Pancreas (tissue), 10 donors: Measurements from ENCODE around the gene INPP5A. TPM values are rescaled to one million over a fixed set of nuclear protein-coding genes. Genes with fewer than 3 reads are reported as not detected.

Experiments used
- ATAC-seq, 4 donors: fragments of 200-7000 bp; cut with Tn5 transposase; one replicate each; pipeline versions ENCODE4 v1.8.0 to v1.9.1; 2020; ENCODE audit warnings: mild to moderate bottlenecking in 4 of 4, moderate library complexity in 4 of 4
- DNase-seq, 6 donors: peaks; one replicate each; pipeline ENCODE4 v3.0.0-alpha.2; 2020
- FAIRE-seq: peaks from 2 replicates; lab custom pipeline; 2012; peaks lifted over from hg19 to GRCh38; lab: Jason Lieb, UNC
- H3K27ac ChIP-seq, 4 donors: fragments of 200-600 bp; sonication (generic); 1 replicate in 3 of 4; 2 replicates in 1 of 4; pipeline versions ENCODE4 v1.5.0 to v1.8.0; 2020
- H3K27me3 ChIP-seq, 4 donors: fragments of 200-600 bp; one replicate each; pipeline ENCODE4 v1.8.0; 2021
- H3K36me3 ChIP-seq, 3 donors: fragments of 200-600 bp; sonication (generic) in 1 of 3; one replicate each; pipeline versions ENCODE4 v1.5.0 to v1.8.0; 2020 to 2021
- H3K4me1 ChIP-seq, 3 donors: fragments of 200-600 bp; one replicate each; pipeline ENCODE4 v1.8.0; 2021
- H3K4me3 ChIP-seq, 4 donors: fragments of 200-600 bp; sonication (generic) in 2 of 4; one replicate each; pipeline versions ENCODE4 v1.5.0 to v1.8.0; 2020 to 2021
- H3K9me3 ChIP-seq, 4 donors: fragments of 200-600 bp; one replicate each; pipeline ENCODE4 v1.8.0; 2021
- WGBS, 2 donors: extraction: QIAGEN DNeasy Blood & Tissue Kit; methylation state at CpG; one replicate each; pipeline ENCODE4 v1.1.7; 2013; 5-methylcytosine and 5-hydroxymethylcytosine counted together
- intact Hi-C, 3 donors: fragments of 100-400 bp; cut with DNase I; formaldehyde crosslinking; loops; one replicate each; pipeline versions ENCODE4 v1.11.1 to v1.14.2; 2022
- polyA plus RNA-seq, 2 donors: library from polyadenylated mRNA; stranded (reverse); fragments of 200-250 nt; gene quantifications; one replicate each; pipeline ENCODE4 v1.2.3, GENCODE V29; 2013
- total RNA-seq, 6 donors: library from RNA; stranded (reverse); fragmentation: NEBNext Ultra II Directional in 4 of 6; extraction: Animal tissue kit (Norgen Biotek cat#: 25700) in 4 of 6; gene quantifications; one replicate each; pipeline versions ENCODE4 v1.2.1 to v1.2.4, GENCODE V29; 2021 to 2023
- TF ChIP-seq, protein P1 (sequence below), 4 donors: fragments of 200-600 bp; sonication (generic) in 3 of 4; IDR thresholded peaks; one replicate each; pipeline versions ENCODE4 v1.5.0 to v1.8.0; 2021; ENCODE audit warnings: antibody characterized with exemption in 4 of 4
- donor health status: healthy with polysubstance abuse.
- donor health status: DM: no; HTN: no; CAD: no; lungs with moderate emphysema.
- donor health status: DM: no; HTN: no; CAD: no.
- donor health status: control.
- donor health status: control.
- donor health status: Bipolar disorder and iron deficiency.
- donor health status: DM: yes; HTN: yes; CAD: no.
- donor health status: DM: no; HTN: no; CAD: no.
- donor health status: DM: no; HTN: no; CAD: no.
- donor health status: DM: yes; HTN: yes; CAD: no.

The INPP5A gene
- total and polyA plus RNA-seq, 8 donors: 5.9 to 15.6 (median 11.3) TPM

DNA sequence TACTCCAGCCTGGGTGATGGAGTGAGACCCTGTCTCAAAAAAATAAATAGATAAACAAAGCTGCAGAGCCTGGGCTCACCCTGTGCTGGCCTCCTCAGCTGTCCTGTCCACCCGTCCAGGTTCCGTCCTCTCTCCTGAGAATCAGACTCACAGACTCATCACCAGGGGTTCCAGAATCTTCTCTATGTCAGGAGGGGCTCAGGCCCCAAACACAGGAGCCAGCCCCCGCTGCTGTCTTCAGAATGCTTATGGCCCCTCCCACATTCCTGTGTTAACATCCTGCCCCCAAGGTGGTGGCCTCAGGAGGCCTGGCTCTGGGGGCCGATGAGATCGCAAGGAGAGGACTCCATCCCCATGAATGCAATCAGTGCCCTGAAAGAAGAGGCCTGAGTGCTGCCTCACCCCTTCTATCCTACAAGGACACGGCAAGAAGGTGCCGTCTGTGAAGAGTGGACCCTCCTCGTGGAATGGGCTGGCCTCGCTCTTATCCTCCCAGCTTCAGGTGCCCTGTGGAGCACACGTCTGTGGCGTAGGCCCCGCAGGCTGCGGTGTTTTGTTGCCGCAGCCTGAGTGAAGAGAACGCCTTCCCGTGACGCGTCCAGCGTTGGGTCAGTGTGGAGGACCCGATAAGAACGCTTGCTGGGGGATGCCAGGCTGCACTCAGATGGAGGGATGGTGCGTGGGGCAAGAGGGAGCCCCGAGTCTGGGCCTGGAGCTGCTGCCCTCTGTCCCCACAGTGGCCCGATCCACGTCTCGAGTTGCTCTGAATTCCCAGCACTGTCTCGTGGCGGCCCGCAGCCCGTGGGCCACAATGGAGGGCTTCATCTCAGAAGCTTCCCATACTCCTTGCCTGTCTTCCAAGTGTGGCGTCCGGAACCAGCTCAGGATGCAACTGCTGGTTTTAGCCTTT is 77.1 kb downstream of the INPP5A start:
- Histone ChIP-seq H3K4me1 (no peaks in the 10 kb centered on the region), H3K27me3 (no peaks in the 10 kb centered on the region), H3K9me3 (no peaks in the 10 kb centered on the region), H3K36me3 (no peaks in the 10 kb centered on the region), H3K27ac (no peak overlapping the region), H3K4me3 (no peak overlapping the region)
- FAIRE-seq (no peak), ATAC-seq (no peak), DNase-seq (no peak)
- 96 to 97% methylated on average over 32 of the region's 32 CpGs for WGBS, 2 donors
- TF ChIP-seq, protein P1, sequence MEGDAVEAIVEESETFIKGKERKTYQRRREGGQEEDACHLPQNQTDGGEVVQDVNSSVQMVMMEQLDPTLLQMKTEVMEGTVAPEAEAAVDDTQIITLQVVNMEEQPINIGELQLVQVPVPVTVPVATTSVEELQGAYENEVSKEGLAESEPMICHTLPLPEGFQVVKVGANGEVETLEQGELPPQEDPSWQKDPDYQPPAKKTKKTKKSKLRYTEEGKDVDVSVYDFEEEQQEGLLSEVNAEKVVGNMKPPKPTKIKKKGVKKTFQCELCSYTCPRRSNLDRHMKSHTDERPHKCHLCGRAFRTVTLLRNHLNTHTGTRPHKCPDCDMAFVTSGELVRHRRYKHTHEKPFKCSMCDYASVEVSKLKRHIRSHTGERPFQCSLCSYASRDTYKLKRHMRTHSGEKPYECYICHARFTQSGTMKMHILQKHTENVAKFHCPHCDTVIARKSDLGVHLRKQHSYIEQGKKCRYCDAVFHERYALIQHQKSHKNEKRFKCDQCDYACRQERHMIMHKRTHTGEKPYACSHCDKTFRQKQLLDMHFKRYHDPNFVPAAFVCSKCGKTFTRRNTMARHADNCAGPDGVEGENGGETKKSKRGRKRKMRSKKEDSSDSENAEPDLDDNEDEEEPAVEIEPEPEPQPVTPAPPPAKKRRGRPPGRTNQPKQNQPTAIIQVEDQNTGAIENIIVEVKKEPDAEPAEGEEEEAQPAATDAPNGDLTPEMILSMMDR (IDR thresholded peaks at IDR 0.05): no peak
- intact Hi-C loops: no loop called here

DNA sequence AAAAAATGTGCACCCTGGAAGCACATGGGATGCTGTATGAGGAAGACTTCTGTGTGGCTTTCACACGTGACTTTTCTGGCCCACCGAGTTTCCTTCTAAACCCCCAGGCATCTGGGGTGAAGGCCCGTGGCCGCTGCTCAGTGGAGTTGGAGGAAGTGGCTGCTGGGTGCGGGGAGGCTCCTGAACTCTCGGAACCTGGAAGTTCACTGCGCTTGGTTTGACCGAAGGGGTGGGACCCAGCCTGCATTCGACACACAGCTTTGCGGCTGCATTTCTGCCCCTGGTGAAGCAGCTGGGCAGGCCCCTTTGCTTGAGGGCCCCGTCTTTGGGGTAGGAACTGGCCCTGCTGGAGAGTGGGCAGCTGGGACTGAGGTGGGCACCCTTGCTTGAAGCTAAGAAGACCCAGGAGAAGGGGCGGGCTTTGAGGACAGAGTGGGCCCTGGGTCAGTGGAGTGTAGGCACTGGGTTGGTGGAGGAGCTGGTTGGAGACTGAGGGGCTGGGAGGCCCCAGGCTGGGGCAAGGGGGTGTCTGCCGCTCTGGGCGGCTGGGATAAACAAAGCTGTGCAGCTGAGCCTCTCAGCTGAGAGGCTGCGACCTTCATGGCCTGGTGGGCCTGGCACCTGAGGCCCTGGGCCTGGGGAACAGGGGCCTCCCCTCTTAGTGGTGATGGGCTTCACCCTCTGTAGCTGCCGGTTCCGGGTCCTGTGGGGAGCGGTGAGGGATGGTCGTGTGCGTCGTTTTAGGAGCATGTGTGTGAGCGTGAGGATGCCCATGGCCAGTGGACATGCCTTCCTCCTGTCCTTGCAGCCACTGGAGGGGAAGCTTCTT is 78.0 kb downstream of the INPP5A start:
- FAIRE-seq (no peak), DNase-seq (peak in 1 of 6 donors; percentile 15), ATAC-seq (no peak)
- intact Hi-C loops: no loop called here
- TF ChIP-seq, protein P1 (IDR thresholded peaks at IDR 0.05): no peak
- no peak overlapping the region for H3K27ac ChIP-seq
- no peaks in the 10 kb centered on the region for H3K4me1 ChIP-seq
- 93 to 95% methylated on average over 22 of the region's 22 CpGs for whole genome bisulfite sequencing, 2 donors
- H3K4me3 ChIP-seq: no peak overlapping the region
- no peaks in the 10 kb centered on the region for H3K36me3 ChIP-seq
- no peaks in the 10 kb centered on the region for H3K9me3 ChIP-seq
- H3K27me3 ChIP-seq: no peaks in the 10 kb centered on the region

DNA sequence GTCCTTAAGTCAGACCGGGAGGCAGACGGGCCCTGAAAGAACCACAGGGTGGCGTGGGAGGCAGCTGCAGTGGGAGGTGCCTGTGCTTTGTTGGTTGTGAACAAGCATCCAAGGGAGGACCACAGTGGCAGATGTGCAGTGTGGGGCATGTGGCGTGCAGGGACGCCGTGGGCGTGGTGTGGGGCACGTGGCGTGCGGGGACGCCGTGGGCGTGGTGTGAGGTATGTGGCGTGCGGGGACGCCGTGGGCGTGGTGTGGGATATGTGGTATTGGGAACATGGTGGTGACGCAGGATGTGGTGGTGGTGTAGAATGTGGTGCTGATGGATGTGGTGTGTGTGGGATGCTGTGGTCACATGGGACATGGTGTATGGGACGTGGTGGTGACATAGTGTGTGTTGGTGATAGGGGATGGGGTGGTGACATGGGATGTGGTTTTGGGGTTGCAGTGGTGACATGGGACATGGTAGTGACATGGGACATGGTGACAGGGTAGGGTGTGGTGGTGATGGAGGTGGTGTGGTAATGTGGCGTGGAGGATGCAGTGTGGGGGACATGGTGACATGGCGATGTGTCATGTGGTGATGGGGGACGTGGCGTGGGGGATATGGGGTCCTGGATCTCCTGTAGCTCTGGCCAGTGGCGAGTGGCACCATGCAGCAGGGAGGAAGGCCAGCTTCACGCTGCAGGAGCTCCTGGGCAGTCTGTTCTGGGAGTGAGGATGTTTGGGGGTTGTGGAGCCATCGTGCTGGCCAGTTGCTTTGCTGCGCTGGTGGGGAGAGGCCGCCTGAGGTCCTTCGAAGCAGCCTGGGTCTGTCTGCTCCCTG is 78.8 kb downstream of the INPP5A start:
- TF ChIP-seq, protein P1 (IDR thresholded peaks at IDR 0.05): no peak
- Histone ChIP-seq H3K27me3 (no peaks in the 10 kb centered on the region), H3K27ac (no peak overlapping the region), H3K4me1 (no peaks in the 10 kb centered on the region), H3K4me3 (no peak overlapping the region), H3K9me3 (no peaks in the 10 kb centered on the region), H3K36me3 (no peaks in the 10 kb centered on the region)
- intact Hi-C loops: no loop called here
- WGBS, 2 donors: 94 to 97% methylated on average over 29 to 30 of the region's 30 CpGs
- ATAC-seq: no peak
- peak in 1 of 6 donors; percentile 23 for DNase-seq
- FAIRE-seq: no peak

DNA sequence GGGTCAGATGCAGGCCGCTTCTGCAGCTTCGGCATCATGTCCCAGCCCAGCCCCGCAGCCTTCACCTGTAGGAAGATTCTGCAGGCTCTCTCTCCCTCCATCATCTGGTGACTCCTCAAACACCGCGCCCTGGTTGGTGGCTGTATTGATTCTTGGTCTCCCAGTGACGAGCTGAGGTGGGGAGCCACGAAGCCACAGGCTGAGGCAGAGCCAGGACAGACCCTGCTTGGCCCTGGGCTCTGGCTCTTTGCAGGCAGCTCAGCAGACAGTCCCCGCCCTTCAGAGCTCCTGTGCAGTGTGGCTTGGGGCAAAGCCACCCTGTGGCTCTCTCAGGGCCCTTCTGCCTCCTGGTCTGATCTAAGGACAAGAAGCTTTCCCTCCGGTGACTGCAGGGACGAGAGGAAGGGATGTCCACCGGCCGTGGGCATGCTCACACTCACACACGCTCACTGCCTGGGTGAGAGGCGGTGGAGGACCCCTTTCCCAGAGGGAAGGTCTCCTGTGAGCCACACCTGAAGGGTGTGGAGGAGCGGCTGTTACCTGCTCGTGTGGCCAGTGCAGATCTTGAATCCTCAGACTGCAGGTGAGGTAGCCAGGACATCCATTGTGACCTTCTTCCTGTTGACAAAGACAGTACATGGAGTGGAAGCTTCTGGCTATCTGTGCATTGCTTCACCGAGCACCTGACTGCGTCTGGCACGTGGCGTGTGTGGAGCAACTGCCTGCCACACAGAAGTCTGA is 79.6 kb downstream of the INPP5A start:
- TF ChIP-seq, protein P1 (IDR thresholded peaks at IDR 0.05): no peak
- DNase-seq (no peak), FAIRE-seq (no peak), ATAC-seq (no peak)
- intact Hi-C loops: no loop called here
- Histone ChIP-seq H3K4me1 (no peaks in the 10 kb centered on the region), H3K27me3 (no peaks in the 10 kb centered on the region), H3K27ac (no peak overlapping the region), H3K36me3 (no peaks in the 10 kb centered on the region), H3K4me3 (no peak overlapping the region), H3K9me3 (no peaks in the 10 kb centered on the region)
- WGBS, 2 donors: 96% methylated on average over 19 to 20 of the region's 20 CpGs
